SU-DHL-6 (cell line): Measurements from ENCODE around the gene TRIM33.
A peak's percentile ranks its signal among the peaks of the same experiment; 100 is the strongest.

ENCODE experiments used
- H2AFZ ChIP-seq: fragments of 200-600 bp; sonication (generic); 2 replicates; pipeline ENCODE4 v1.6.1; 2014; ENCODE audit warnings: low read depth, mild to moderate bottlenecking, moderate library complexity, mixed read lengths, antibody characterized with exemption, low read length; ENCODE audit not compliant: severe bottlenecking
- H3F3A ChIP-seq: fragments of 200-600 bp; shearing (Covaris generic); 2 replicates; pipeline ENCODE4 v1.6.0; 2016; ENCODE audit warnings: antibody characterized with exemption, mild to moderate bottlenecking; ENCODE audit not compliant: insufficient read depth
- H3K27ac ChIP-seq: fragments of 200-600 bp; sonication (generic); 2 replicates; pipeline ENCODE4 v1.5.1; 2016; ENCODE audit warnings: low read depth, mild to moderate bottlenecking, low read length, moderate library complexity, mixed read lengths
- H3K27me3 ChIP-seq: fragments of 200-600 bp; sonication (generic), shearing (Covaris generic); 2 replicates; pipeline ENCODE4 v1.6.0; 2014; ENCODE audit warnings: mild to moderate bottlenecking, low read length
- H3K36me3 ChIP-seq: fragments of 200-600 bp; sonication (generic); 2 replicates; pipeline ENCODE4 v1.6.1; 2014; ENCODE audit warnings: mild to moderate bottlenecking, low read length, mixed read lengths
- H3K4me2 ChIP-seq: fragments of 300-600, 200-600 bp; shearing (Covaris generic), sonication (generic); 2 replicates; pipeline ENCODE4 v1.6.0; 2014; ENCODE audit warnings: low read length, low read depth, mild to moderate bottlenecking; ENCODE audit not compliant: poor library complexity, severe bottlenecking
- H3K4me3 ChIP-seq: fragments of 200-600 bp; sonication (generic); 2 replicates; pipeline ENCODE4 v1.5.1; 2014; ENCODE audit warnings: antibody characterized with exemption, low read length, mild to moderate bottlenecking, mixed read lengths; ENCODE audit not compliant: insufficient read depth, poor library complexity, severe bottlenecking
- H3K79me2 ChIP-seq: fragments of 200-600 bp; sonication (generic); 2 replicates; pipeline ENCODE4 v1.6.1; 2014; ENCODE audit warnings: mild to moderate bottlenecking, low read length, moderate library complexity; ENCODE audit not compliant: insufficient read depth
- H3K9ac ChIP-seq: fragments of 200-600 bp; sonication (generic); 2 replicates; pipeline ENCODE4 v1.7.0; 2014; ENCODE audit warnings: mild to moderate bottlenecking, low read length
- H3K9me2 ChIP-seq: fragments of 200-600 bp; sonication (generic); replicated peaks from 2 replicates; pipeline ENCODE4 v1.6.1; 2014; ENCODE audit warnings: low read length; ENCODE audit not compliant: insufficient read depth
- H3K9me3 ChIP-seq: fragments of 200-600 bp; sonication (generic); 2 replicates; pipeline ENCODE4 v1.6.1; 2014; ENCODE audit warnings: low read length, mixed read lengths; ENCODE audit not compliant: insufficient read depth
- H4K20me1 ChIP-seq: fragments of 200-600 bp; sonication (generic); 2 replicates; pipeline ENCODE4 v1.6.1; 2014; ENCODE audit warnings: low read depth, mild to moderate bottlenecking, antibody characterized with exemption, low read length, moderate library complexity, mixed read lengths
- EZH2phosphoT487 ChIP-seq: fragments of 200-600 bp; sonication (generic), shearing (Covaris generic); conservative IDR thresholded peaks from 2 replicates; pipeline ENCODE4 v1.6.1; 2018; ENCODE audit warnings: mild to moderate bottlenecking, antibody characterized with exemption, low read length, moderate library complexity, mixed read lengths
- TF ChIP-seq, protein P1 (sequence below): fragments of 200-600 bp; sonication (generic); IDR thresholded peaks from one replicate; pipeline ENCODE4 v1.5.1; 2017; ENCODE audit warnings: antibody characterized with exemption, mild to moderate bottlenecking, low read length, moderate library complexity; ENCODE audit not compliant: insufficient read depth, poor library complexity, severe bottlenecking

The TRIM33 gene

GRCh38 chr1:114511032-114511785, at the start of gene TRIM33:
TRIM33 (minus strand) TSS chr1:114511203; CDS start chr1:114511076, 127 bp downstream.
- Histone ChIP-seq H3K27me3 (no peaks in the 10 kb centered on the region), H3K9me3 (no peaks in the 10 kb centered on the region), H3K79me2 (peaks cover 45% of the 10 kb centered on the region), H3K9ac (peak within 1 kb of the TSS; percentile 77), H3K9me2 (no peaks in the 10 kb centered on the region), H2AFZ (peak within 1 kb of the TSS; percentile 94), H3K36me3 (peaks cover 13% of the 10 kb centered on the region; the same call in 1 of the 2 replicates), H3K27ac (peak within 1 kb of the TSS; percentile 94), H3K4me3 (peak within 1 kb of the TSS; percentile 69), H4K20me1 (peaks cover 18% of the 10 kb centered on the region; the same call in 1 of the 2 replicates), H3F3A (peaks cover 9% of the 10 kb centered on the region), H3K4me2 (peak within 1 kb of the TSS; percentile 99)
- no peak for TF ChIP-seq EZH2phosphoT487
- TF ChIP-seq, protein P1, sequence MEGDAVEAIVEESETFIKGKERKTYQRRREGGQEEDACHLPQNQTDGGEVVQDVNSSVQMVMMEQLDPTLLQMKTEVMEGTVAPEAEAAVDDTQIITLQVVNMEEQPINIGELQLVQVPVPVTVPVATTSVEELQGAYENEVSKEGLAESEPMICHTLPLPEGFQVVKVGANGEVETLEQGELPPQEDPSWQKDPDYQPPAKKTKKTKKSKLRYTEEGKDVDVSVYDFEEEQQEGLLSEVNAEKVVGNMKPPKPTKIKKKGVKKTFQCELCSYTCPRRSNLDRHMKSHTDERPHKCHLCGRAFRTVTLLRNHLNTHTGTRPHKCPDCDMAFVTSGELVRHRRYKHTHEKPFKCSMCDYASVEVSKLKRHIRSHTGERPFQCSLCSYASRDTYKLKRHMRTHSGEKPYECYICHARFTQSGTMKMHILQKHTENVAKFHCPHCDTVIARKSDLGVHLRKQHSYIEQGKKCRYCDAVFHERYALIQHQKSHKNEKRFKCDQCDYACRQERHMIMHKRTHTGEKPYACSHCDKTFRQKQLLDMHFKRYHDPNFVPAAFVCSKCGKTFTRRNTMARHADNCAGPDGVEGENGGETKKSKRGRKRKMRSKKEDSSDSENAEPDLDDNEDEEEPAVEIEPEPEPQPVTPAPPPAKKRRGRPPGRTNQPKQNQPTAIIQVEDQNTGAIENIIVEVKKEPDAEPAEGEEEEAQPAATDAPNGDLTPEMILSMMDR: no peak

DNA sequence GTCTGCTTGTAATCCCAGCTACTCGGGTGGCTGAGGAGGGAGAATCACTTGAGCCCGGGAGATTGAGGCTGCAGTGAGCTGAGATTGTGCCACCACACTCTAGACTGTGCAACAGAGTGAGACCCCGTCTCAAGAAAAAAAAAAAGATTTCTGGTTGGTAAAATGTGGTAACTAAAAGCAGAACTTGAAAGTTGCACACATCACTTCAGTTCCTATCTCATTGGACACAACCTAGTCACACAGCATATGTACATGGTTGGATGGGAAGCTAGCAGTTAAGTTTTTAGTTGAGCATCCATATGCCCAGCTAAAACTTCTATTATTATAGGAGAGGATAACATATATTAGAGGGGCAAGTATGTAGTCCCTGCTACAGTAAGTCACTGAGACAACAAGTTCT, 48.4 kb upstream of the TRIM33 start:
- H3F3A ChIP-seq: no peaks in the 10 kb centered on the region
- H3K9me3 ChIP-seq: no peaks in the 10 kb centered on the region
- H2AFZ ChIP-seq: peak overlapping the region; percentile 27
- TF ChIP-seq, protein P1: no peak
- no peak for TF ChIP-seq EZH2phosphoT487
- no peak overlapping the region for H3K27ac ChIP-seq
- H4K20me1 ChIP-seq: no peaks in the 10 kb centered on the region
- no peaks in the 10 kb centered on the region for H3K79me2 ChIP-seq
- H3K27me3 ChIP-seq: no peaks in the 10 kb centered on the region
- no peak overlapping the region for H3K9ac ChIP-seq
- H3K36me3 ChIP-seq: no peaks in the 10 kb centered on the region
- H3K9me2 ChIP-seq: no peaks in the 10 kb centered on the region
- no peak overlapping the region for H3K4me3 ChIP-seq
- H3K4me2 ChIP-seq: no peak overlapping the region

DNA sequence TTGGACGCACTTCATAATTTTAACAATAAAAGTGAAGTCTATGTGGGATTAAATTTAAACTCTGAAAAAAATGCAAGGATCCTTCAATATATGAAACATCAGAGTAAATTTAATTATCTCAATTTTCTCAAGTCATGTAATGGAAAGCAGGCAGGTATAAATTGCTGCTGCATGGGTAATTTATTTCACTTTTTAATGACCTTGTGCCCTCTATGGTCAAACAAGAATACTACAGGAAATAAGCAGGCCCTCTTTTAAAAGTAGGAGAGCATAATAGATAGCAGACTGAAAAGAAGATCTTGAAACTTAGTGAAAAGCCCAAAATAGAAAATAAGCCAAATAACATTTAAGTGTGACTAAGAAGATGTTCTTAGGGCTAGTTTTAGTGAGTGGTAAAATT, 47.5 kb upstream of the TRIM33 start:
- Histone ChIP-seq H3K4me2 (no peak overlapping the region), H3F3A (no peaks in the 10 kb centered on the region), H3K9me3 (no peaks in the 10 kb centered on the region), H3K36me3 (no peaks in the 10 kb centered on the region), H3K27ac (no peak overlapping the region), H3K27me3 (no peaks in the 10 kb centered on the region), H2AFZ (no peak overlapping the region), H3K79me2 (no peaks in the 10 kb centered on the region), H3K4me3 (no peak overlapping the region), H3K9ac (no peak overlapping the region), H3K9me2 (no peaks in the 10 kb centered on the region), H4K20me1 (no peaks in the 10 kb centered on the region)
- TF ChIP-seq, protein P1: peak; percentile 53
- TF ChIP-seq EZH2phosphoT487: no peak
